K562 (cell line): Measurements from ENCODE around the gene DARS1. TPM values are rescaled to one million over a fixed set of nuclear protein-coding genes. Genes with fewer than 3 reads are reported as not detected.

Experiments used
- C11orf30 ChIP-seq: fragments of 450-650 bp; IDR thresholded peaks from 2 replicates; pipeline ENCODE4 v1.6.1; 2016; ENCODE audit warnings: low read depth, mild to moderate bottlenecking
- CTBP1 ChIP-seq: fragments of 450-650 bp; IDR thresholded peaks from 2 replicates; pipeline ENCODE4 v1.6.1; 2016; ENCODE audit warnings: borderline replicate concordance
- DMBX1 ChIP-seq: fragments of 250-450 bp; sonication (Bioruptor Pico); IDR thresholded peaks from 2 replicates; pipeline ENCODE4 v1.8.0; 2022; ENCODE audit warnings: inconsistent platforms, mild to moderate bottlenecking, moderate library complexity, borderline replicate concordance
- FOXM1 ChIP-seq, 2 experiments: fragments of 450-650 bp in 1 of 2; sonication (generic) in 1 of 2; formaldehyde crosslinking in 1 of 2; IDR thresholded peaks; 2 replicates each; pipeline versions ENCODE4 v1.6.1 to v1.9.0; 2017 to 2022; ENCODE audit warnings: low read depth in 2 of 2, mild to moderate bottlenecking in 2 of 2, missing genetic modification reagents in 1 of 2, moderate library complexity in 1 of 2
- HDAC6 ChIP-seq: IDR thresholded peaks from 2 replicates; pipeline ENCODE4 v1.6.1; 2012; ENCODE audit warnings: low read depth, mild to moderate bottlenecking, control low read depth, inconsistent platforms, low read length, moderate library complexity
- PHB2 ChIP-seq: fragments of 450-650 bp; IDR thresholded peaks from 2 replicates; pipeline ENCODE4 v1.6.1; 2017; ENCODE audit warnings: low read depth
- POLR2A ChIP-seq: fragments of 450-650 bp; conservative IDR thresholded peaks from 2 replicates; pipeline ENCODE4 v1.6.1; 2016
- PTRF ChIP-seq: fragments of 450-650 bp; IDR thresholded peaks from 2 replicates; pipeline ENCODE4 v1.6.1; 2016; ENCODE audit warnings: mild to moderate bottlenecking, missing genetic modification characterization, missing compliant biosample characterization
- RBM34 ChIP-seq: fragments of 200-400 bp; formaldehyde crosslinking; IDR thresholded peaks from 2 replicates; pipeline ENCODE4 v1.6.1; 2018; ENCODE audit warnings: low read length, borderline replicate concordance; ENCODE audit not compliant: insufficient read depth
- SIN3A ChIP-seq, 2 experiments: fragments of 150-350 bp in 1 of 2; IDR thresholded peaks; 2 replicates each; pipeline ENCODE4 v1.6.1; 2011 to 2016; ENCODE audit warnings: borderline replicate concordance in 2 of 2, low read depth in 2 of 2, low read length in 2 of 2, mild to moderate bottlenecking in 2 of 2, moderate library complexity in 2 of 2; ENCODE audit not compliant: control insufficient read depth in 1 of 2
- TCF7 ChIP-seq: sonication (generic); IDR thresholded peaks from 2 replicates; pipeline ENCODE4 v1.6.1; 2016; ENCODE audit warnings: antibody characterized with exemption, borderline replicate concordance
- ZNF280A ChIP-seq: fragments of 450-650 bp; IDR thresholded peaks from 2 replicates; pipeline ENCODE4 v1.6.1; 2018; ENCODE audit warnings: mild to moderate bottlenecking, low read depth; ENCODE audit not compliant: partially characterized antibody
- ZNF384 ChIP-seq: IDR thresholded peaks from 2 replicates; pipeline ENCODE4 v1.6.1; 2012; ENCODE audit warnings: low read depth, low read length, improper control_type of control experiment
- ZNF507 ChIP-seq: conservative IDR thresholded peaks from 2 replicates; pipeline ENCODE4 v1.6.1; 2017; ENCODE audit warnings: missing genetic modification characterization, missing compliant biosample characterization
- ZNF589 ChIP-seq: fragments of 200-800 bp; sonication (Bioruptor generic); IDR thresholded peaks from 2 replicates; pipeline ENCODE4 v1.6.1; 2016; ENCODE audit warnings: low read depth, missing genetic modification characterization, missing compliant biosample characterization
- ZNF77 ChIP-seq: fragments of 250-450 bp; sonication (Bioruptor Pico); IDR thresholded peaks from 2 replicates; pipeline ENCODE4 v1.5.0; 2020
- polyA plus RNA-seq, 8 experiments: library from polyadenylated mRNA; depleted of rRNA in 4 of 8; stranded (reverse) in 5 of 8; unstranded in 3 of 8; fragments of >200 nt; fragmentation: Nextera tagmentation in 2 of 8; fragmentation: Illumina TruSeq in 1 of 8; extraction: Ambion mirVana in 2 of 8; extraction: Trizol in 1 of 8; gene quantifications; 2 replicates each; pipeline versions ENCODE4 v1.2.1 to v1.2.3, GENCODE V29; 2011 to 2014; ENCODE audit warnings: inconsistent platforms in 1 of 8, missing spikeins in 1 of 8
- total RNA-seq, 7 experiments: library from RNA; depleted of rRNA in 6 of 7; stranded (reverse); fragments of >200 nt in 6 of 7; fragmentation: Illumina TruSeq in 2 of 7; extraction: Trizol in 2 of 7; gene quantifications; 2 replicates each; pipeline versions ENCODE4 v1.2.1 to v1.2.3, GENCODE V29; 2011 to 2021; ENCODE audit warnings: low replicate concordance in 1 of 7
- TF ChIP-seq, protein P1 (sequence below), 3 experiments: IDR thresholded peaks in 2 of 3; conservative IDR thresholded peaks in 1 of 3; 2 replicates each; pipeline ENCODE4 v1.5.1; 2011 to 2012; ENCODE audit warnings: low read length in 3 of 3, mild to moderate bottlenecking in 3 of 3, control low read depth in 2 of 3, improper control_type of control experiment in 1 of 3, inconsistent platforms in 1 of 3, low read depth in 1 of 3, mixed read lengths in 1 of 3, moderate library complexity in 1 of 3; ENCODE audit not compliant: insufficient read depth in 2 of 3
- TF ChIP-seq, protein P2 (sequence below), 2 experiments: fragments of 200-800 bp in 1 of 2; sonication (Bioruptor generic) in 1 of 2; sonication (generic) in 1 of 2; formaldehyde crosslinking in 1 of 2; IDR thresholded peaks in 1 of 2; conservative IDR thresholded peaks in 1 of 2; 2 replicates each; pipeline versions ENCODE4 v1.5.0 to v1.6.1; 2016 to 2020; ENCODE audit warnings: missing compliant biosample characterization in 1 of 2, missing genetic modification characterization in 1 of 2, missing genetic modification reagents in 1 of 2
- TF ChIP-seq, protein P3 (sequence below): fragments of 200-800 bp; sonication (Bioruptor generic); IDR thresholded peaks from 2 replicates; pipeline ENCODE4 v1.6.1; 2017; ENCODE audit warnings: missing genetic modification characterization, missing compliant biosample characterization

DARS1 gene
- total and polyA plus RNA-seq, 9 of the 15 experiments (the other 6 are each of a cell fraction or from before 2014, with no cell fraction given) = 91.5 to 239 (median 98.0) TPM

DNA sequence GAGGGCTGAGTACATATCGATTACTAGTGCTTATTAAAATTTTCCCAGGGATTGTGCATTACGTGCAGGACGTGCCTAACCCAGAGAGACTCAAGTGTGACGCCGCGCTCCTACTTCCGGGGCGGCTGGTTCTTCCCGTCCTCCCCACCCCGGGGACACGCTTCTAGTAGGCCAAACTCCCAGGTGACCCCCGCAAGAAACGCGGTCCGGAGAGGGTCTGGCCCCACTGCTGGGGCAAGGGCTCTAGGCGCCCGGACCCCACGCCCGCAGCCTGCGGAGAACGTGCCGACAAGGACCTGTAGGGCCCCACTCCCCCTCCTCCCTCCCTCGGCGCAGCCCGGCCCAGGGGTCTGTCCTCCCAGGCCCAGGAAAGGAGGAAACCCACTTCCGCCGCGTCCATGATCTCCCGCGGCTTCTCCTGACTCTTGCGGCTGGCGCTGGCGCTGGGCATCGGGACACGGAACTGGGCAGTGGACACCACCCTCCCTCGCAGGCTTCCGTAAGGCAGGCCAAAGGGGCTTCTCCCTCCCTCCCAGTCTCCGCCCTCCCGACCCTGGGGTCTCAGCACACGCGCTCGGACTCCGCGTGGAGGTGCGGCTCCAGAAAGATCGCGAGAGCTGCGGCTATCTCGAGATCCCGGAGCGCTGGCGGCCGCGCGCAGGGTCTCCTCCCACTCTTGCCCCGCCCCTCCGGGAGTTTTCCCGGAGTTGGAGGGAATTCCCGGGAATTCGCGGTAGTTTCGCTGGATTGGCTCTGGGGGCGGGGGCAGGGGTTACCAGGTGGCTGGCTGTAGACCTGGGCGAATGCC, at the start of gene DARS1 (continued):
- peak; percentile 83 to 89; a peak in 2 of 4 replicates for TF ChIP-seq SIN3A (IDR thresholded peaks at IDR 0.05; ENCODE audit: borderline replicate concordance in 2 of 2, control insufficient read depth in 1 of 2, low read depth in 2 of 2, low read length in 2 of 2)
- no peak for TF ChIP-seq ZNF280A
- no peak for TF ChIP-seq PHB2
- TF ChIP-seq, protein P1, sequence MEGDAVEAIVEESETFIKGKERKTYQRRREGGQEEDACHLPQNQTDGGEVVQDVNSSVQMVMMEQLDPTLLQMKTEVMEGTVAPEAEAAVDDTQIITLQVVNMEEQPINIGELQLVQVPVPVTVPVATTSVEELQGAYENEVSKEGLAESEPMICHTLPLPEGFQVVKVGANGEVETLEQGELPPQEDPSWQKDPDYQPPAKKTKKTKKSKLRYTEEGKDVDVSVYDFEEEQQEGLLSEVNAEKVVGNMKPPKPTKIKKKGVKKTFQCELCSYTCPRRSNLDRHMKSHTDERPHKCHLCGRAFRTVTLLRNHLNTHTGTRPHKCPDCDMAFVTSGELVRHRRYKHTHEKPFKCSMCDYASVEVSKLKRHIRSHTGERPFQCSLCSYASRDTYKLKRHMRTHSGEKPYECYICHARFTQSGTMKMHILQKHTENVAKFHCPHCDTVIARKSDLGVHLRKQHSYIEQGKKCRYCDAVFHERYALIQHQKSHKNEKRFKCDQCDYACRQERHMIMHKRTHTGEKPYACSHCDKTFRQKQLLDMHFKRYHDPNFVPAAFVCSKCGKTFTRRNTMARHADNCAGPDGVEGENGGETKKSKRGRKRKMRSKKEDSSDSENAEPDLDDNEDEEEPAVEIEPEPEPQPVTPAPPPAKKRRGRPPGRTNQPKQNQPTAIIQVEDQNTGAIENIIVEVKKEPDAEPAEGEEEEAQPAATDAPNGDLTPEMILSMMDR (IDR thresholded peaks at IDR 0.05 in 2 of 3, conservative IDR thresholded peaks at IDR 0.05 in 1 of 3; ENCODE audit: insufficient read depth in 2 of 3, low read depth in 1 of 3, low read length in 3 of 3) = peak in 1 of 3 experiments; percentile 25; a peak in 1 of 6 replicates
- TF ChIP-seq C11orf30 = peak; percentile 48
- TF ChIP-seq FOXM1 (IDR thresholded peaks at IDR 0.05; ENCODE audit: low read depth) = no peak
- TF ChIP-seq FOXM1 (CRISPR knock-in tag; IDR thresholded peaks at IDR 0.05; ENCODE audit: low read depth) = peak; percentile 57; the same call in 1 of the 2 replicates
- peak; percentile 95 for TF ChIP-seq POLR2A
- TF ChIP-seq, protein P2, sequence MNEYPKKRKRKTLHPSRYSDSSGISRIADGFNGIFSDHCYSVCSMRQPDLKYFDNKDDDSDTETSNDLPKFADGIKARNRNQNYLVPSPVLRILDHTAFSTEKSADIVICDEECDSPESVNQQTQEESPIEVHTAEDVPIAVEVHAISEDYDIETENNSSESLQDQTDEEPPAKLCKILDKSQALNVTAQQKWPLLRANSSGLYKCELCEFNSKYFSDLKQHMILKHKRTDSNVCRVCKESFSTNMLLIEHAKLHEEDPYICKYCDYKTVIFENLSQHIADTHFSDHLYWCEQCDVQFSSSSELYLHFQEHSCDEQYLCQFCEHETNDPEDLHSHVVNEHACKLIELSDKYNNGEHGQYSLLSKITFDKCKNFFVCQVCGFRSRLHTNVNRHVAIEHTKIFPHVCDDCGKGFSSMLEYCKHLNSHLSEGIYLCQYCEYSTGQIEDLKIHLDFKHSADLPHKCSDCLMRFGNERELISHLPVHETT (CRISPR knock-in tag; conservative IDR thresholded peaks at IDR 0.05 in 1 of 2, IDR thresholded peaks at IDR 0.05 in 1 of 2) = peak in 1 of 2 experiments; percentile 51; a peak in 1 of 4 replicates
- TF ChIP-seq, protein P3, sequence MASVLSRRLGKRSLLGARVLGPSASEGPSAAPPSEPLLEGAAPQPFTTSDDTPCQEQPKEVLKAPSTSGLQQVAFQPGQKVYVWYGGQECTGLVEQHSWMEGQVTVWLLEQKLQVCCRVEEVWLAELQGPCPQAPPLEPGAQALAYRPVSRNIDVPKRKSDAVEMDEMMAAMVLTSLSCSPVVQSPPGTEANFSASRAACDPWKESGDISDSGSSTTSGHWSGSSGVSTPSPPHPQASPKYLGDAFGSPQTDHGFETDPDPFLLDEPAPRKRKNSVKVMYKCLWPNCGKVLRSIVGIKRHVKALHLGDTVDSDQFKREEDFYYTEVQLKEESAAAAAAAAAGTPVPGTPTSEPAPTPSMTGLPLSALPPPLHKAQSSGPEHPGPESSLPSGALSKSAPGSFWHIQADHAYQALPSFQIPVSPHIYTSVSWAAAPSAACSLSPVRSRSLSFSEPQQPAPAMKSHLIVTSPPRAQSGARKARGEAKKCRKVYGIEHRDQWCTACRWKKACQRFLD (CRISPR knock-in tag) = peak; percentile 30; the same call in 1 of the 2 replicates
- TF ChIP-seq ZNF589 (CRISPR knock-in tag) = no peak
- TF ChIP-seq ZNF77 (CRISPR knock-in tag) = no peak
- no peak for TF ChIP-seq TCF7
- no peak for TF ChIP-seq ZNF384
- no peak for TF ChIP-seq HDAC6
- TF ChIP-seq RBM34 = no peak
- TF ChIP-seq ZNF507 (tag) = no peak
- no peak for TF ChIP-seq PTRF (tag)
- TF ChIP-seq CTBP1 = peak; percentile 50
- no peak for TF ChIP-seq DMBX1 (CRISPR knock-in tag)
